ENCODE results near the gene ZDHHC17.

ZDHHC17 gene

GRCh38 chr12:76890151-76891143 is 126.5 kb downstream of the ZDHHC17 start:
- TF ChIP-seq CTCF (IDR thresholded peaks at IDR 0.05; ENCODE audit: insufficient read depth, low read depth, low read length, missing control alignments): no peak
- no peak overlapping the region for H3K4me3 ChIP-seq (ENCODE audit: low read depth, low read length)
- DNase-seq (ENCODE audit: low read depth): no peak

GRCh38 chr12:76891609-76892008 is 127.7 kb downstream of the ZDHHC17 start:
- H3K4me3 ChIP-seq (ENCODE audit: low read depth, low read length): no peak overlapping the region
- TF ChIP-seq CTCF (IDR thresholded peaks at IDR 0.05; ENCODE audit: insufficient read depth, low read depth, low read length, missing control alignments): no peak
- DNase-seq (ENCODE audit: low read depth): no peak

- H3K4me3 ChIP-seq (ENCODE audit: low read depth, low read length): no peak overlapping the region
- no peak for TF ChIP-seq CTCF (IDR thresholded peaks at IDR 0.05; ENCODE audit: insufficient read depth, low read depth, low read length, missing control alignments)
- no peak for DNase-seq (ENCODE audit: low read depth)
These were observed 131.9 kb downstream of the ZDHHC17 start for GRCh38 chr12:76895796-76896195.

- TF ChIP-seq CTCF (IDR thresholded peaks at IDR 0.05; ENCODE audit: insufficient read depth, low read depth, low read length, missing control alignments): no peak
- H3K4me3 ChIP-seq (ENCODE audit: low read depth, low read length): no peak overlapping the region
- no peak for DNase-seq (ENCODE audit: low read depth)
These were observed 132.4 kb downstream of the ZDHHC17 start for GRCh38 chr12:76896274-76896673.

GRCh38 chr12:76898442-76898841 is 134.5 kb downstream of the ZDHHC17 start:
- TF ChIP-seq CTCF (IDR thresholded peaks at IDR 0.05; ENCODE audit: insufficient read depth, low read depth, low read length, missing control alignments): no peak

GRCh38 chr12:76899522-76899921 is 135.6 kb downstream of the ZDHHC17 start:
- no peak for TF ChIP-seq CTCF (IDR thresholded peaks at IDR 0.05; ENCODE audit: insufficient read depth, low read depth, low read length, missing control alignments)
- no peak for DNase-seq (ENCODE audit: low read depth)
- no peak overlapping the region for H3K4me3 ChIP-seq (ENCODE audit: low read depth, low read length)

More at GRCh38 chr12:76898442-76898841, 134.5 kb downstream of the ZDHHC17 start:
- DNase-seq (ENCODE audit: low read depth): no peak
- no peak overlapping the region for H3K4me3 ChIP-seq (ENCODE audit: low read depth, low read length)
